GM12878 (cell line): Measurements from ENCODE around the gene SHC2. TPM values are rescaled to one million over a fixed set of nuclear protein-coding genes. Genes with fewer than 3 reads are reported as not detected.

Source experiments
- ATAC-seq: fragments of 200-7000 bp; cut with Tn5 transposase; 3 replicates; pipeline ENCODE4 v1.9.1; 2020; ENCODE audit warnings: mild to moderate bottlenecking, moderate library complexity
- BruUV-seq: library from RNA; stranded (reverse); fragments of 400-500 nt; replicated peaks from 2 replicates; lab custom pipeline; 2021; lab: Mats Ljungman, UMichigan
- CTCF ChIA-PET: fragments of 300-600 bp; sonication (Branson Sonifier 250); formaldehyde crosslinking; extraction: SDS; loops from one replicate; lab custom pipeline; 2021; ENCODE audit warnings: inconsistent platforms; lab: Yijun Ruan, JAX
- POLR2A ChIA-PET: fragments of 350-600 bp; formaldehyde crosslinking; extraction: SDS; loops from one replicate; lab custom pipeline; 2021; ENCODE audit warnings: inconsistent platforms; lab: Charles Lee
- RAD21 ChIA-PET: fragments of 300-600 bp; sonication (Branson Sonifier 250); formaldehyde crosslinking; loops from one replicate; lab custom pipeline; 2023; ENCODE audit warnings: antibody characterized with exemption; ENCODE audit not compliant: unreplicated experiment; lab: Charles Lee
- SMC1A ChIA-PET: fragments of 300-600 bp; sonication (Branson Sonifier 250); formaldehyde crosslinking; loops from one replicate; lab custom pipeline; 2023; ENCODE audit not compliant: unreplicated experiment, uncharacterized antibody; lab: Charles Lee
- DNase-seq: peaks from one replicate; pipeline ENCODE4 v3.0.0-alpha.2; 2011; ENCODE audit warnings: low read depth, low spot score
- FAIRE-seq: peaks from 3 replicates; lab custom pipeline; 2011; peaks lifted over from hg19 to GRCh38; lab: Jason Lieb, UNC
- H2AFZ ChIP-seq: 2 replicates; pipeline ENCODE4 v1.6.0; 2011; ENCODE audit warnings: low read depth, low read length, control low read depth; ENCODE audit not compliant: control insufficient read depth
- H3K27ac ChIP-seq: 2 replicates; pipeline ENCODE4 v1.5.1; 2011; ENCODE audit warnings: control low read depth; ENCODE audit not compliant: control insufficient read depth, insufficient read depth
- H3K27me3 ChIP-seq, 2 experiments: replicated peaks in 1 of 2; 2 replicates each; pipeline versions ENCODE4 v1.6.0 to v1.6.1; 2011; ENCODE audit warnings: low read length in 1 of 2; ENCODE audit not compliant: control insufficient read depth in 2 of 2, insufficient read depth in 2 of 2
- H3K36me3 ChIP-seq, 2 experiments: 2 replicates each; pipeline ENCODE4 v1.5.1; 2011; ENCODE audit warnings: low read length in 1 of 2; ENCODE audit not compliant: control insufficient read depth in 2 of 2, insufficient read depth in 2 of 2
- H3K4me1 ChIP-seq: 2 replicates; pipeline ENCODE4 v1.6.1; 2011; ENCODE audit warnings: mild to moderate bottlenecking, low read length, moderate library complexity, mixed read lengths; ENCODE audit not compliant: control insufficient read depth, insufficient read depth
- H3K4me2 ChIP-seq: 2 replicates; pipeline ENCODE4 v1.6.0; 2011; ENCODE audit warnings: control low read depth; ENCODE audit not compliant: control insufficient read depth, insufficient read depth
- H3K4me3 ChIP-seq: fragments of 200-600 bp; sonication (generic); 2 replicates; pipeline ENCODE4 v1.5.1; 2016
- H3K79me2 ChIP-seq: 2 replicates; pipeline ENCODE4 v1.6.0; 2011; ENCODE audit warnings: low read length; ENCODE audit not compliant: control insufficient read depth, insufficient read depth
- H3K9ac ChIP-seq: 2 replicates; pipeline ENCODE4 v1.8.0; 2011; ENCODE audit warnings: low read length, control low read depth, mixed read lengths; ENCODE audit not compliant: control insufficient read depth, insufficient read depth
- H3K9me3 ChIP-seq: replicated peaks from 3 replicates; pipeline ENCODE4 v1.5.1; 2011; ENCODE audit warnings: mild to moderate bottlenecking, low read length; ENCODE audit not compliant: control insufficient read depth, insufficient read depth
- H4K20me1 ChIP-seq: 2 replicates; pipeline ENCODE4 v1.6.0; 2011; ENCODE audit not compliant: control insufficient read depth, insufficient read depth
- CREB1 ChIP-seq: IDR thresholded peaks from 2 replicates; pipeline ENCODE4 v1.6.1; 2012; ENCODE audit warnings: low read depth, mild to moderate bottlenecking, inconsistent platforms
- CTCF ChIP-seq, 3 experiments: IDR thresholded peaks in 2 of 3; conservative IDR thresholded peaks in 1 of 3; 2 replicates each; pipeline ENCODE4 v1.5.1; 2011; ENCODE audit warnings: low read depth in 3 of 3, low read length in 3 of 3, mild to moderate bottlenecking in 3 of 3, control low read depth in 2 of 3, moderate library complexity in 2 of 3, inconsistent platforms in 1 of 3, mixed read lengths in 1 of 3; ENCODE audit not compliant: control insufficient read depth in 2 of 3, insufficient read depth in 1 of 3; ENCODE audit errors: extremely low read depth in 1 of 3
- E2F8 ChIP-seq: fragments of 450-650 bp; IDR thresholded peaks from 2 replicates; pipeline ENCODE4 v1.6.1; 2018; ENCODE audit warnings: mild to moderate bottlenecking, low read depth, moderate library complexity; ENCODE audit not compliant: partially characterized antibody
- FOXK2 ChIP-seq: fragments of 450-650 bp; IDR thresholded peaks from 2 replicates; pipeline ENCODE4 v1.6.1; 2017; ENCODE audit warnings: mild to moderate bottlenecking, moderate library complexity
- IKZF1 ChIP-seq: fragments of 450-650 bp; conservative IDR thresholded peaks from 2 replicates; pipeline ENCODE4 v1.6.1; 2017; ENCODE audit warnings: antibody characterized with exemption, mild to moderate bottlenecking
- IKZF2 ChIP-seq, 2 experiments: fragments of 450-650 bp; IDR thresholded peaks; 2 replicates each; pipeline ENCODE4 v1.6.1; 2017; ENCODE audit warnings: mild to moderate bottlenecking in 2 of 2, moderate library complexity in 2 of 2
- MLLT1 ChIP-seq: fragments of 450-650 bp; IDR thresholded peaks from 2 replicates; pipeline ENCODE4 v1.6.1; 2016; ENCODE audit warnings: mild to moderate bottlenecking
- MXI1 ChIP-seq: fragments of 150-350 bp; IDR thresholded peaks from 2 replicates; pipeline ENCODE4 v1.6.1; 2011; ENCODE audit warnings: low read depth, mild to moderate bottlenecking, inconsistent platforms, low read length, improper control_type of control experiment
- NR2F1 ChIP-seq: fragments of 450-650 bp; conservative IDR thresholded peaks from 2 replicates; pipeline ENCODE4 v1.6.1; 2017; ENCODE audit warnings: mild to moderate bottlenecking
- RBBP5 ChIP-seq: fragments of 200-600 bp; sonication (generic); conservative IDR thresholded peaks from 2 replicates; pipeline ENCODE4 v1.6.1; 2016
- ZNF592 ChIP-seq: fragments of 450-650 bp; IDR thresholded peaks from 2 replicates; pipeline ENCODE4 v1.6.1; 2017; ENCODE audit warnings: mild to moderate bottlenecking, moderate library complexity
- WGBS: methylation state at CpG from one replicate; pipeline ENCODE4 v1.1.6; 2016; ENCODE audit warnings: low lambda C conversion rate; ENCODE audit not compliant: insufficient replicate concordance, insufficient coverage; ENCODE audit errors: missing lambda C conversion rate; 5-methylcytosine and 5-hydroxymethylcytosine counted together
- in situ Hi-C: fragments of 300-500 bp; cut with MboI; formaldehyde crosslinking; loops from 9 replicates; pipeline ENCODE4 v1.14.3; 2018; ENCODE audit warnings: mixed read lengths
- intact Hi-C: fragments of 100-400 bp; cut with micrococcal nuclease; formaldehyde crosslinking; loops from one replicate; pipeline ENCODE4 v1.14.2; 2022; ENCODE audit not compliant: unreplicated experiment
- polyA plus RNA-seq, 11 experiments: library from polyadenylated mRNA; depleted of rRNA in 4 of 11; unstranded in 6 of 11; stranded (reverse) in 5 of 11; fragments of >200 nt; fragmentation: Nextera tagmentation in 4 of 11; fragmentation: Illumina TruSeq in 1 of 11; extraction: Ambion mirVana in 4 of 11; extraction: Trizol in 1 of 11; gene quantifications; 1 replicate in 1 of 11; 2 replicates in 10 of 11; pipeline versions ENCODE4 v1.2.1 to v1.2.3, GENCODE V29; 2011 to 2016; ENCODE audit warnings: inconsistent platforms in 2 of 11, missing spikeins in 2 of 11, low read depth in 1 of 11
- total RNA-seq, 4 experiments: library from RNA; depleted of rRNA in 3 of 4; stranded (reverse); fragments of >200 nt in 3 of 4; fragmentation: Illumina TruSeq in 1 of 4; extraction: Trizol in 1 of 4; gene quantifications; 2 replicates each; pipeline versions ENCODE4 v1.2.1 to v1.2.3, GENCODE V29; 2013 to 2021

Gene SHC2
- total and polyA plus RNA-seq, 10 of the 15 experiments (the other 5 are each of a cell fraction or from before 2014, with no cell fraction given) = 0.08 TPM; not detected in 9

- H3K4me3 ChIP-seq = no peak overlapping the region
- ChIA-PET POLR2A (no interaction called here), SMC1A (no interaction called here), CTCF (no interaction called here), RAD21 (no interaction called here)
- no peaks in the 10 kb centered on the region for H4K20me1 ChIP-seq
- no peak for TF ChIP-seq RBBP5
- no peak for TF ChIP-seq MXI1
- no peak for TF ChIP-seq CTCF (IDR thresholded peaks at IDR 0.05 in 2 of 3, conservative IDR thresholded peaks at IDR 0.05 in 1 of 3; ENCODE audit: control insufficient read depth in 2 of 3, extremely low read depth in 1 of 3, insufficient read depth in 1 of 3, low read depth in 3 of 3, low read length in 3 of 3)
- TF ChIP-seq E2F8 = no peak
- TF ChIP-seq CREB1 = no peak
- no peak for TF ChIP-seq NR2F1
- no peak for TF ChIP-seq ZNF592
- TF ChIP-seq FOXK2 = no peak
- no peak for TF ChIP-seq MLLT1
- no peak for TF ChIP-seq IKZF1
- no peak for TF ChIP-seq IKZF2 (IDR thresholded peaks at IDR 0.05)
- DNase-seq (no peak), FAIRE-seq (no peak), ATAC-seq (no peak)
- H2AFZ ChIP-seq = no peak overlapping the region
- H3K36me3 ChIP-seq = no peaks in the 10 kb centered on the region
- WGBS = 53% methylated on average over 21 of the region's 21 CpGs
- no peaks in the 10 kb centered on the region for H3K79me2 ChIP-seq
- no peaks in the 10 kb centered on the region for H3K4me1 ChIP-seq
- H3K9me3 ChIP-seq = no peaks in the 10 kb centered on the region
- no TSS peak for BruUV-seq
- H3K4me2 ChIP-seq = no peak overlapping the region
- H3K9ac ChIP-seq = no peak overlapping the region
- in situ Hi-C loops = no loop called here
- H3K27me3 ChIP-seq = peaks cover 0 to 3% of the 10 kb centered on the region in 2 experiments; a peak in 1 of 4 replicates
- intact Hi-C loops = no loop called here
- no peak overlapping the region for H3K27ac ChIP-seq
Measured at GRCh38 chr19:410243-410781, 50.5 kb downstream of the SHC2 start.
